HEK293 (cell line): ENCODE measurements around the gene TMEM138.
A peak's percentile ranks its signal among the peaks of the same experiment; 100 is the strongest.

ENCODE experiments used
- CTCF ChIA-PET: fragments of 350-600 bp; formaldehyde crosslinking; extraction: SDS; loops from one replicate; lab custom pipeline; 2021; ENCODE audit warnings: antibody characterized with exemption; lab: Yijun Ruan, JAX
- POLR2A ChIA-PET: fragments of 300-600 bp; formaldehyde crosslinking; extraction: SDS; loops from one replicate; lab custom pipeline; 2020; ENCODE audit warnings: antibody characterized with exemption, inconsistent platforms; lab: Yijun Ruan, JAX
- H3K27ac ChIP-seq: fragments of 200-500 bp; sonication (Bioruptor generic); 2 replicates; pipeline ENCODE4 v1.5.1; 2014; ENCODE audit warnings: low read depth, low read length, control low read depth, inconsistent platforms; ENCODE audit errors: extremely low read depth
- H3K36me3 ChIP-seq, 2 experiments: fragments of 200-500 bp in 1 of 2; sonication (Bioruptor generic) in 1 of 2; 1 replicate in 1 of 2; 2 replicates in 1 of 2; pipeline ENCODE4 v1.5.1; 2014 to 2017; ENCODE audit warnings: inconsistent platforms in 2 of 2, low read length in 2 of 2; ENCODE audit not compliant: control insufficient read depth in 2 of 2, insufficient read depth in 1 of 2
- H3K4me1 ChIP-seq: fragments of 200-500 bp; sonication (Bioruptor generic); 2 replicates; pipeline ENCODE4 v1.5.1; 2014; ENCODE audit warnings: mild to moderate bottlenecking, low read length, inconsistent platforms; ENCODE audit not compliant: control insufficient read depth, insufficient read depth
- H3K4me3 ChIP-seq: 2 replicates; pipeline ENCODE4 v1.5.1; 2011; ENCODE audit warnings: low read depth, mild to moderate bottlenecking, control low read depth, low read length, moderate library complexity
- H3K9me3 ChIP-seq: fragments of 200-500 bp; sonication (Bioruptor generic); 2 replicates; pipeline ENCODE4 v1.5.1; 2014; ENCODE audit warnings: low read depth, low read length, inconsistent platforms; ENCODE audit not compliant: control insufficient read depth, insufficient read depth
- RBAK ChIP-seq: fragments of 450-650 bp; formaldehyde crosslinking; IDR thresholded peaks from 2 replicates; pipeline ENCODE4 v1.5.1; 2016; ENCODE audit warnings: missing biosample characterization, missing genetic modification characterization
- SCRT2 ChIP-seq: fragments of 450-650 bp; formaldehyde crosslinking; IDR thresholded peaks from 2 replicates; pipeline ENCODE4 v1.5.1; 2016; ENCODE audit warnings: missing biosample characterization, missing genetic modification characterization
- TSHZ1 ChIP-seq: fragments of 450-650 bp; formaldehyde crosslinking; IDR thresholded peaks from 2 replicates; pipeline ENCODE4 v1.5.1; 2016; ENCODE audit warnings: missing biosample characterization, missing genetic modification characterization, borderline replicate concordance
- ZNF138 ChIP-seq: fragments of 450-650 bp; formaldehyde crosslinking; IDR thresholded peaks from 2 replicates; pipeline ENCODE4 v1.5.1; 2016; ENCODE audit warnings: missing biosample characterization, missing genetic modification characterization, borderline replicate concordance
- ZNF18 ChIP-seq: fragments of 450-650 bp; formaldehyde crosslinking; IDR thresholded peaks from 2 replicates; pipeline ENCODE4 v1.5.1; 2016; ENCODE audit warnings: missing biosample characterization, missing genetic modification characterization
- ZNF214 ChIP-seq: fragments of 450-650 bp; formaldehyde crosslinking; IDR thresholded peaks from 2 replicates; pipeline ENCODE4 v1.5.1; 2017; ENCODE audit warnings: missing biosample characterization, mild to moderate bottlenecking, missing genetic modification characterization, borderline replicate concordance
- ZNF26 ChIP-seq: fragments of 450-650 bp; formaldehyde crosslinking; IDR thresholded peaks from 2 replicates; pipeline ENCODE4 v1.5.1; 2016; ENCODE audit warnings: missing biosample characterization, missing genetic modification characterization
- ZNF292 ChIP-seq: fragments of 450-650 bp; formaldehyde crosslinking; IDR thresholded peaks from 2 replicates; pipeline ENCODE4 v1.5.1; 2016; ENCODE audit warnings: low read depth, missing biosample characterization, missing genetic modification characterization, borderline replicate concordance
- ZNF335 ChIP-seq: fragments of 450-650 bp; formaldehyde crosslinking; conservative IDR thresholded peaks from 2 replicates; pipeline ENCODE4 v1.5.1; 2016; ENCODE audit warnings: missing biosample characterization, missing genetic modification characterization
- ZNF366 ChIP-seq: fragments of 450-650 bp; formaldehyde crosslinking; conservative IDR thresholded peaks from 2 replicates; pipeline ENCODE4 v1.5.1; 2016; ENCODE audit warnings: missing biosample characterization, missing genetic modification characterization
- ZNF48 ChIP-seq: fragments of 450-650 bp; formaldehyde crosslinking; IDR thresholded peaks from 2 replicates; pipeline ENCODE4 v1.5.1; 2016; ENCODE audit warnings: missing biosample characterization, missing genetic modification characterization
- ZNF501 ChIP-seq: fragments of 450-650 bp; formaldehyde crosslinking; IDR thresholded peaks from 2 replicates; pipeline ENCODE4 v1.5.1; 2016; ENCODE audit warnings: missing biosample characterization, missing genetic modification characterization
- ZNF600 ChIP-seq: fragments of 450-650 bp; formaldehyde crosslinking; IDR thresholded peaks from 2 replicates; pipeline ENCODE4 v1.5.1; 2016; ENCODE audit warnings: missing biosample characterization, missing genetic modification characterization
- ZNF621 ChIP-seq: fragments of 450-650 bp; formaldehyde crosslinking; IDR thresholded peaks from 2 replicates; pipeline ENCODE4 v1.5.1; 2017; ENCODE audit warnings: missing biosample characterization, missing genetic modification characterization
- ZNF704 ChIP-seq: fragments of 450-650 bp; formaldehyde crosslinking; IDR thresholded peaks from 2 replicates; pipeline ENCODE4 v1.5.1; 2016; ENCODE audit warnings: missing biosample characterization, missing genetic modification characterization
- ZSCAN23 ChIP-seq: fragments of 450-650 bp; formaldehyde crosslinking; IDR thresholded peaks from 2 replicates; pipeline ENCODE4 v1.5.1; 2016; ENCODE audit warnings: missing biosample characterization, missing genetic modification characterization
- TF ChIP-seq, protein P1 (sequence below): fragments of 450-650 bp; formaldehyde crosslinking; conservative IDR thresholded peaks from 2 replicates; pipeline ENCODE4 v1.5.1; 2016; ENCODE audit warnings: low read depth, missing biosample characterization, missing genetic modification characterization

Gene TMEM138

GRCh38 chr11:61336171-61336935, 25.8 kb upstream of the TMEM138 start (continued):
- TF ChIP-seq, protein P1, sequence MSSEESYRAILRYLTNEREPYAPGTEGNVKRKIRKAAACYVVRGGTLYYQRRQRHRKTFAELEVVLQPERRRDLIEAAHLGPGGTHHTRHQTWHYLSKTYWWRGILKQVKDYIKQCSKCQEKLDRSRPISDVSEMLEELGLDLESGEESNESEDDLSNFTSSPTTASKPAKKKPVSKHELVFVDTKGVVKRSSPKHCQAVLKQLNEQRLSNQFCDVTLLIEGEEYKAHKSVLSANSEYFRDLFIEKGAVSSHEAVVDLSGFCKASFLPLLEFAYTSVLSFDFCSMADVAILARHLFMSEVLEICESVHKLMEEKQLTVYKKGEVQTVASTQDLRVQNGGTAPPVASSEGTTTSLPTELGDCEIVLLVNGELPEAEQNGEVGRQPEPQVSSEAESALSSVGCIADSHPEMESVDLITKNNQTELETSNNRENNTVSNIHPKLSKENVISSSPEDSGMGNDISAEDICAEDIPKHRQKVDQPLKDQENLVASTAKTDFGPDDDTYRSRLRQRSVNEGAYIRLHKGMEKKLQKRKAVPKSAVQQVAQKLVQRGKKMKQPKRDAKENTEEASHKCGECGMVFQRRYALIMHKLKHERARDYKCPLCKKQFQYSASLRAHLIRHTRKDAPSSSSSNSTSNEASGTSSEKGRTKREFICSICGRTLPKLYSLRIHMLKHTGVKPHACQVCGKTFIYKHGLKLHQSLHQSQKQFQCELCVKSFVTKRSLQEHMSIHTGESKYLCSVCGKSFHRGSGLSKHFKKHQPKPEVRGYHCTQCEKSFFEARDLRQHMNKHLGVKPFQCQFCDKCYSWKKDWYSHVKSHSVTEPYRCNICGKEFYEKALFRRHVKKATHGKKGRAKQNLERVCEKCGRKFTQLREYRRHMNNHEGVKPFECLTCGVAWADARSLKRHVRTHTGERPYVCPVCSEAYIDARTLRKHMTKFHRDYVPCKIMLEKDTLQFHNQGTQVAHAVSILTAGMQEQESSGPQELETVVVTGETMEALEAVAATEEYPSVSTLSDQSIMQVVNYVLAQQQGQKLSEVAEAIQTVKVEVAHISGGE (tag by site-specific recombination), result peak; percentile 35; the same call in 1 of the 2 replicates
- TF ChIP-seq ZNF335 (tag by site-specific recombination) (0 out of 2 replicates have a peak, but pooled peaks have one; percentile 18), ZNF292 (tag by site-specific recombination) (no peak), ZNF501 (0 out of 2 replicates have a peak, but pooled peaks have one; percentile 28), ZNF600 (tag by site-specific recombination) (no peak), ZNF366 (tag by site-specific recombination) (no peak)

DNA sequence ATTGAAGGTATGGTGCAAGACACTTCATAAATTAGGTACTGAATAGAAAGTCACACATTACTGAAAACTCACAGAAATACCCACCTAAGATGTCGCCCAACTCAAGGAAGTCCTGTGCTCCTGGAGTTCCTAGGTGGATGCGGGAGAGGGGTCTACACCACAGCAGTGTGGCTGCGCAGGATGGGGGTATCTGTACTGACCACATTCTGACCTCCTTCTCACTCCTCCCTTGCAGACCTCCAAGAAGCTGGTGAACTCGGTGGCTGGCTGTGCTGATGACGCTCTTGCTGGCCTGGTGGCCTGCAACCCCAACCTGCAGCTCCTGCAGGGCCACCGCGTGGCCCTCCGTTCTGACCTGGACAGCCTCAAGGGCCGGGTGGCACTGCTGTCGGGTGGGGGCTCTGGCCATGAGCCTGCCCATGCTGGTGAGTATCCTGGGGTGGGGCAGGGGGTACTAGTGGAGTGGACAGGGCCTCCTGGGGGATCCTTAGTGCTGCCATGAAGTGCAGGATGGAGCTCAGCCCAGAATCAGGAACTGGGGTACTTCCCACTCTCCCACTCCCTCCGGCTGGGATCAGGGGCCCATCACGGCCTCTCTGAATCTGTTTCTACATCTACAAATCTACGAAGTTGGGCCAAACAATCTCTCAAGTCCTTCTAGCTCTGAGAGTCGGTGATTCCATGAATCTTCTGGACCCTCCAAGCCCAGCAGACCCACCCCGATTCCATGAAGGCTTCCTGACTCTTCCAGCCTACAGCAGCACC, 24.3 kb upstream of the TMEM138 start:
- TF ChIP-seq ZNF704 (tag by site-specific recombination), result no peak
- TF ChIP-seq ZNF18 (tag by site-specific recombination), result no peak
- no peak for TF ChIP-seq ZNF48
- TF ChIP-seq ZNF621 (tag by site-specific recombination), result no peak
- TF ChIP-seq TSHZ1, result no peak
- TF ChIP-seq ZNF138, result no peak
- TF ChIP-seq RBAK (tag by site-specific recombination), result no peak
- TF ChIP-seq ZNF214 (tag by site-specific recombination), result no peak
- no peak for TF ChIP-seq ZSCAN23 (tag by site-specific recombination)
- TF ChIP-seq SCRT2 (tag by site-specific recombination), result no peak
- no peak for TF ChIP-seq ZNF26 (tag by site-specific recombination)
- Histone ChIP-seq H3K36me3 (peaks cover 0 to 40% of the 10 kb centered on the region in 2 experiments; a peak in 1 of 3 replicates), H3K9me3 (no peaks in the 10 kb centered on the region), H3K27ac (no peak overlapping the region), H3K4me1 (no peaks in the 10 kb centered on the region), H3K4me3 (no peak overlapping the region)
- POLR2A ChIA-PET, result interaction anchor here (2.8 kb wide), 1 partner anchor 55 kb away, joined by 13 read pairs; the partner anchor contains the start of gene TMEM216
- CTCF ChIA-PET, result interaction anchor here (2.2 to 6.0 kb wide), 3 partner anchors 11 to 46 kb away, joined by 23 to 210 read pairs (median 69); partner anchors contain the start of genes CYB561A3 and TMEM138
